Measurements from ENCODE around the gene C12orf57. TPM values are rescaled to one million over a fixed set of nuclear protein-coding genes. Genes with fewer than 3 reads are reported as not detected.
A peak's percentile ranks its signal among the peaks of the same experiment; 100 is the strongest.

The C12orf57 gene
- total and polyA plus RNA-seq, 2 of the 8 experiments (the other 6 are each of a cell fraction or from before 2014, with no cell fraction given): 174 to 993 TPM

- Histone ChIP-seq H3K27ac (ENCODE audit: low read depth, low read length) (0 out of 2 replicates have a peak overlapping the region, but pooled peaks have one; percentile 43), H3K18ac (ENCODE audit: extremely low read depth, low read length) (no peak overlapping the region), H3K23me2 (ENCODE audit: low read depth, low read length) (peaks cover 2% of the 10 kb centered on the region; the same call in 1 of the 2 replicates), H4K20me1 (replicated peaks in 1 of 2; ENCODE audit: control insufficient read depth in 1 of 2, insufficient read depth in 2 of 2, low read length in 2 of 2) (no peaks in the 10 kb centered on the region), H3K14ac (ENCODE audit: insufficient read length) (no peak overlapping the region), H4K91ac (replicated peaks; ENCODE audit: insufficient read length, low read length) (no peak overlapping the region), H3K23ac (ENCODE audit: insufficient read length) (no peak overlapping the region), H3K4me2 (ENCODE audit: insufficient read depth in 1 of 2, low read depth in 2 of 2, low read length in 2 of 2) (no peak overlapping the region), H3K9me3 (ENCODE audit: insufficient read depth in 2 of 2, low read depth in 1 of 2, low read length in 1 of 2) (no peaks in the 10 kb centered on the region), H3K27me3 (replicated peaks in 1 of 4; ENCODE audit: control insufficient read depth in 3 of 4, extremely low read depth in 1 of 4, insufficient read depth in 3 of 4, low read length in 3 of 4) (no peaks in the 10 kb centered on the region), H3K4ac (replicated peaks; ENCODE audit: insufficient read length, low read depth, low read length) (no peak overlapping the region), H3K4me3 (ENCODE audit: extremely low read depth in 1 of 4, insufficient read depth in 2 of 4, low read depth in 3 of 4, low read length in 4 of 4) (no peak overlapping the region), H2AK5ac (ENCODE audit: low read depth, low read length) (peak overlapping the region; percentile 42; the same call in 1 of the 2 replicates), H3K4me1 (replicated peaks in 1 of 4; ENCODE audit: control insufficient read depth in 3 of 4, insufficient read depth in 4 of 4, low read length in 3 of 4) (peaks cover 0 to 8% (median 6%) of the 10 kb centered on the region in 4 experiments; a peak in 5 of 7 replicates), H4K5ac (ENCODE audit: insufficient read length, low read depth, low read length) (no peak overlapping the region), H2BK15ac (ENCODE audit: low read length) (0 out of 2 replicates have a peak overlapping the region, but pooled peaks have one; percentile 63), H3K56ac (replicated peaks; ENCODE audit: insufficient read length, low read depth, low read length) (no peak overlapping the region), H3K36me3 (ENCODE audit: control insufficient read depth in 2 of 4, insufficient read depth in 4 of 4, low read length in 3 of 4) (no peaks in the 10 kb centered on the region), H2BK5ac (ENCODE audit: low read depth, low read length) (no peak overlapping the region), H4K8ac (ENCODE audit: extremely low read depth, insufficient read depth, low read length) (no peak overlapping the region), H3K79me2 (ENCODE audit: control insufficient read depth in 1 of 2, insufficient read depth in 2 of 2, low read length in 2 of 2) (no peaks in the 10 kb centered on the region), H2BK20ac (ENCODE audit: low read length) (no peak overlapping the region), H2AFZ (ENCODE audit: low read length) (no peak overlapping the region), H3K79me1 (ENCODE audit: low read depth, low read length) (no peaks in the 10 kb centered on the region), H3K9ac (replicated peaks in 1 of 4; ENCODE audit: extremely low read depth in 1 of 4, low read depth in 3 of 4, low read length in 3 of 4) (no peak overlapping the region; a peak in 1 of 7 replicates), H2BK12ac (ENCODE audit: low read depth, low read length) (no peak overlapping the region), H2BK120ac (replicated peaks; ENCODE audit: low read depth, low read length) (no peak overlapping the region)
- DNase-seq (ENCODE audit: low read depth in 1 of 2, low spot score in 2 of 2) (no peak), FAIRE-seq (no peak)
- ChIA-PET POLR2A (ENCODE audit: partially characterized antibody) (interaction anchor here (0.6 to 3.4 kb wide), 7 partner anchors 8 to 57 kb away, joined by 3 to 22 read pairs (median 4); partner anchors contain the start of genes C12orf57 and RNU7-1), CTCF (ENCODE audit: partially characterized antibody) (interaction anchor here (0.8 to 13.0 kb wide), 6 partner anchors 8 to 38 kb away, joined by 3 to 74 read pairs (median 11); partner anchors contain the start of genes ENO2, SPSB2 and TPI1)
- WGBS, 2 experiments (ENCODE audit: extremely low coverage in 1 of 2, insufficient coverage in 1 of 2, insufficient read length in 1 of 2, insufficient replicate concordance in 2 of 2, low coverage in 1 of 2, low lambda C conversion rate in 2 of 2, missing lambda C conversion rate in 1 of 2): 84% methylated on average over 10 of the region's 10 CpGs; no CpG with 5 or more reads in 1 of the 2 experiments
- TF ChIP-seq TBP (IDR thresholded peaks at IDR 0.05; ENCODE audit: low read depth, low read length): no peak
- TF ChIP-seq RXRA (IDR thresholded peaks at IDR 0.05; ENCODE audit: insufficient read depth, low read depth, low read length): no peak
- no peak for TF ChIP-seq NRF1 (IDR thresholded peaks at IDR 0.05; ENCODE audit: low read depth, low read length)
- no peak for TF ChIP-seq SRF (IDR thresholded peaks at IDR 0.05; ENCODE audit: low read depth, low read length)
- no peak for TF ChIP-seq ZNF274 (IDR thresholded peaks at IDR 0.05; ENCODE audit: borderline replicate concordance, extremely low read depth, low read length)
- no peak for TF ChIP-seq EZH2 (IDR thresholded peaks at IDR 0.05; ENCODE audit: low read depth, low read length, severe bottlenecking)
- TF ChIP-seq SP1 (IDR thresholded peaks at IDR 0.05; ENCODE audit: low read depth, low read length): no peak
- TF ChIP-seq KDM1A (IDR thresholded peaks at IDR 0.05; ENCODE audit: borderline replicate concordance, low read length): no peak
- TF ChIP-seq MAX (IDR thresholded peaks at IDR 0.05): no peak
- TF ChIP-seq HDAC6 (IDR thresholded peaks at IDR 0.05; ENCODE audit: low read depth, low read length): no peak
- no peak for TF ChIP-seq USF2 (IDR thresholded peaks at IDR 0.05; ENCODE audit: low read length)
These were observed 43.8 kb upstream of the C12orf57 start for GRCh38 chr12:6899837-6900519.

Measured in H1 (cell line).